ENCODE measurements around the gene PTDSS2. TPM values are rescaled to one million over a fixed set of nuclear protein-coding genes. Genes with fewer than 3 reads are reported as not detected.

PTDSS2 gene
- total and polyA plus RNA-seq, 10 of the 15 experiments (the other 5 are each of a cell fraction or from before 2014, with no cell fraction given), result 0.39 to 21.1 (median 10.8) TPM

- no peak for TF ChIP-seq ZNF687 (IDR thresholded peaks at IDR 0.05)
Observed at GRCh38 chr11:521177-521688, 71.2 kb downstream of the PTDSS2 start (continued).

DNA sequence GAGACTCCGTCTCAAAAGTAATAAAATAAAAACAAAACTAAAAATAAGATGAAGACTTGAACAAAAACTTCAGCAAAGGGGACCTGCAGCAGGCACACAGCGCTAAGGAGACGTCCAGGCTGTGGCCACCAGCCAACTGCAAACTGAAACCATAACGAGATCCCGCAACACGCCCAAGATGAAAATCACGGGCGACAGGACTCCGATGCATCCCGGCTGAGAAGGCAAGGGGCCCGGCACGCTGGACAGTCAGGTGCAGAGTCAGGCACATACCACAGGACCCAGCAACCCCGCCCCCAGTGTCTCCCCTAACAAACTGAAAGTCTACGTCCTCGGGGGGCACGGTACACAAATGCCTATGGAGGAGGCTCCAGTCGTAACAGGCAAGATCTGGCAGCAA is 76.1 kb downstream of the PTDSS2 start:
- no peaks in the 10 kb centered on the region for H3K27me3 ChIP-seq (replicated peaks in 1 of 2; ENCODE audit: control insufficient read depth in 2 of 2, insufficient read depth in 2 of 2, low read length in 1 of 2)
- H3K27ac ChIP-seq (ENCODE audit: control insufficient read depth, insufficient read depth), result no peak overlapping the region
- no peak for TF ChIP-seq RBBP5 (conservative IDR thresholded peaks at IDR 0.05)
- no peak for TF ChIP-seq RFX5 (IDR thresholded peaks at IDR 0.05; ENCODE audit: low read depth, low read length)
- TF ChIP-seq CEBPB (IDR thresholded peaks at IDR 0.05; ENCODE audit: borderline replicate concordance in 1 of 2, low read depth in 2 of 2, low read length in 2 of 2), result no peak
- no peak overlapping the region for H3K4me3 ChIP-seq
- no peaks in the 10 kb centered on the region for H4K20me1 ChIP-seq (ENCODE audit: control insufficient read depth, insufficient read depth)
- intact Hi-C loops (cut with micrococcal nuclease; ENCODE audit: unreplicated experiment), result no loop called here
- no TSS peak for BruUV-seq (replicated peaks)
- SMC1A ChIA-PET (ENCODE audit: uncharacterized antibody, unreplicated experiment), result no interaction called here
- POLR2A ChIA-PET, result no interaction called here
- H3K4me1 ChIP-seq (ENCODE audit: control insufficient read depth, insufficient read depth, low read length), result no peaks in the 10 kb centered on the region
- 77% methylated on average over 17 of the region's 17 CpGs for WGBS (ENCODE audit: insufficient coverage, insufficient replicate concordance, low lambda C conversion rate, missing lambda C conversion rate)
- H3K9ac ChIP-seq (ENCODE audit: control insufficient read depth, insufficient read depth, low read length), result no peak overlapping the region
- H3K9me3 ChIP-seq (replicated peaks; ENCODE audit: control insufficient read depth, insufficient read depth, low read length), result no peaks in the 10 kb centered on the region
- in situ Hi-C loops (cut with MboI), result no loop called here
- CTCF ChIA-PET, result no interaction called here
- no peaks in the 10 kb centered on the region; a peak in 1 of 4 replicates for H3K36me3 ChIP-seq (ENCODE audit: control insufficient read depth in 2 of 2, insufficient read depth in 2 of 2, low read length in 1 of 2)
- H3K79me2 ChIP-seq (ENCODE audit: control insufficient read depth, insufficient read depth, low read length), result no peaks in the 10 kb centered on the region
- FAIRE-seq (no peak), ATAC-seq (no peak), DNase-seq (ENCODE audit: low read depth, low spot score) (no peak)
- RAD21 ChIA-PET (ENCODE audit: unreplicated experiment), result no interaction called here
- no peak overlapping the region for H3K4me2 ChIP-seq (ENCODE audit: control insufficient read depth, insufficient read depth)
- H2AFZ ChIP-seq (ENCODE audit: control insufficient read depth, low read depth, low read length), result no peak overlapping the region

Measured in GM12878 (cell line).